ENCODE measurements around the gene DYNLRB1. TPM values are rescaled to one million over a fixed set of nuclear protein-coding genes. Genes with fewer than 3 reads are reported as not detected.

DYNLRB1 gene
- total and polyA plus RNA-seq, 9 of the 15 experiments (the other 6 are each of a cell fraction or from before 2014, with no cell fraction given) = 48.7 to 358 (median 121) TPM

- H3K79me2 ChIP-seq (ENCODE audit: control insufficient read depth, insufficient read depth, low read length) = no peaks in the 10 kb centered on the region
- DNase-seq (ENCODE audit: extremely low read depth in 1 of 4, low spot score in 3 of 4) (no peak), FAIRE-seq (no peak), ATAC-seq (no peak)
- no peaks in the 10 kb centered on the region for H4K20me1 ChIP-seq (replicated peaks; ENCODE audit: control insufficient read depth, insufficient read depth, low read length)
- POLR2A ChIA-PET = interaction anchor here (1.0 kb wide), 1 partner anchor 126 kb away, joined by 4 read pairs; no protein-coding TSS in a partner anchor
- BruUV-seq (replicated peaks) = no TSS peak
- no peaks in the 10 kb centered on the region for H3K9me3 ChIP-seq (replicated peaks; ENCODE audit: control insufficient read depth, insufficient read depth, low read depth, low read length)
- H2AFZ ChIP-seq (ENCODE audit: low read depth, low read length) = no peak overlapping the region
- H3K27me3 ChIP-seq (ENCODE audit: control insufficient read depth in 2 of 2, insufficient read depth in 2 of 2, low read length in 2 of 2) = no peaks in the 10 kb centered on the region
- H3K36me3 ChIP-seq (ENCODE audit: control insufficient read depth, insufficient read depth, low read length) = peaks cover 21% of the 10 kb centered on the region; the same call in 2 of the 3 replicates
- H3K4me3 ChIP-seq = no peak overlapping the region
- CTCF ChIA-PET (ENCODE audit: low intra/inter-chr PET ratio) = no interaction called here
- H3K27ac ChIP-seq (ENCODE audit: extremely low read depth, low read depth, low read length) = no peak overlapping the region
- no peak overlapping the region for H3K4me2 ChIP-seq (ENCODE audit: insufficient read depth, low read length)
- in situ Hi-C loops (cut with MboI) (no loop called here), intact Hi-C loops (cut with micrococcal nuclease) (no loop called here)
- H3K4me1 ChIP-seq (replicated peaks in 1 of 2; ENCODE audit: control insufficient read depth in 2 of 2, insufficient read depth in 2 of 2, low read length in 2 of 2) = peaks cover 0 to 15% of the 10 kb centered on the region in 2 experiments; a peak in 4 of 5 replicates
- WGBS (ENCODE audit: insufficient coverage, low coverage, missing lambda C conversion rate) = 66% methylated on average over 5 of the region's 5 CpGs
- TF ChIP-seq MBD1 (CRISPR knock-in tag; IDR thresholded peaks at IDR 0.05) (no peak), MEF2D (tag; conservative IDR thresholded peaks at IDR 0.05; ENCODE audit: low read depth) (no peak), TRIM25 (IDR thresholded peaks at IDR 0.05; ENCODE audit: borderline replicate concordance) (no peak), ZNF717 (CRISPR knock-in tag; IDR thresholded peaks at IDR 0.05) (no peak), HMG20B (CRISPR knock-in tag; IDR thresholded peaks at IDR 0.05) (no peak), SNRNP70 (optimal IDR thresholded peaks at IDR 0.05; ENCODE audit: low read depth, low read length) (no peak), BACH1 (tag; IDR thresholded peaks at IDR 0.05) (no peak), SIRT6 (IDR thresholded peaks at IDR 0.05; ENCODE audit: low read depth, low read length) (no peak), SAFB2 (IDR thresholded peaks at IDR 0.05; ENCODE audit: borderline replicate concordance, low read depth, low read length, severe bottlenecking) (no peak), TRIM24 (IDR thresholded peaks at IDR 0.05) (no peak), DNMT1 (IDR thresholded peaks at IDR 0.05) (no peak), E2F4 (CRISPR knock-in tag; IDR thresholded peaks at IDR 0.05; ENCODE audit: low read depth) (no peak), MLX (CRISPR knock-in tag; conservative IDR thresholded peaks at IDR 0.05) (no peak), BDP1 (IDR thresholded peaks at IDR 0.05; ENCODE audit: insufficient read depth, insufficient read length) (no peak), CHD1 (IDR thresholded peaks at IDR 0.05; ENCODE audit: low read length) (no peak)
- no peaks in the 10 kb centered on the region for H3K9me1 ChIP-seq (ENCODE audit: control insufficient read depth, insufficient read depth, low read length)
- H3K9ac ChIP-seq (ENCODE audit: insufficient read depth in 1 of 2, low read depth in 2 of 2, low read length in 2 of 2) = no peak overlapping the region
These were observed 59.0 kb downstream of the DYNLRB1 start for GRCh38 chr20:34575271-34575670.

All from K562 (cell line).